HCT116 (cell line): ENCODE data around the gene LHCGR. TPM values are rescaled to one million over a fixed set of nuclear protein-coding genes. Genes with fewer than 3 reads are reported as not detected.

Experiments
- ATAC-seq: fragments of 200-7000 bp; cut with Tn5 transposase; 2 replicates; pipeline ENCODE4 v1.9.1; 2020; ENCODE audit warnings: mild to moderate bottlenecking, moderate library complexity
- BruUV-seq: library from RNA; stranded (reverse); fragments of 400-500 nt; replicated peaks from 2 replicates; lab custom pipeline; 2021; lab: Mats Ljungman, UMichigan
- CTCF ChIA-PET: fragments of 300-600 bp; sonication (Branson Sonifier 250); formaldehyde crosslinking; loops from one replicate; lab custom pipeline; 2021; ENCODE audit warnings: antibody characterized with exemption; lab: Charles Lee
- POLR2A ChIA-PET: fragments of 300-600, 350-600 bp; sonication (Branson Sonifier 250); formaldehyde crosslinking; loops from one replicate; lab custom pipeline; 2021; ENCODE audit warnings: antibody characterized with exemption; lab: Charles Lee
- RAD21 ChIA-PET, 2 experiments: fragments of 300-600 bp; sonication (Branson Sonifier 250); formaldehyde crosslinking; loops; one replicate each; lab custom pipeline; 2023; ENCODE audit warnings: low total read pairs in 2 of 2; ENCODE audit not compliant: uncharacterized antibody in 2 of 2, unreplicated experiment in 2 of 2, low non-redundant PET in 1 of 2; lab: Charles Lee
- DNase-seq: peaks from one replicate; pipeline ENCODE4 v3.0.0-alpha.2; 2010; ENCODE audit warnings: low read depth, low spot score
- H2AFZ ChIP-seq: fragments of 200-600 bp; shearing (Covaris generic), sonication (generic); 2 replicates; pipeline ENCODE4 v1.6.1; 2017; ENCODE audit warnings: low read depth, mixed run types, mixed read lengths, antibody characterized with exemption, low read length; ENCODE audit not compliant: poor library complexity, severe bottlenecking
- H3K27ac ChIP-seq: 2 replicates; pipeline ENCODE4 v1.5.1; 2012; ENCODE audit warnings: low read depth, low read length
- H3K27me3 ChIP-seq: fragments of 200-600 bp; sonication (generic); 2 replicates; pipeline ENCODE4 v1.6.1; 2016; ENCODE audit warnings: mixed run types, low read length, mixed read lengths; ENCODE audit not compliant: insufficient read depth
- H3K36me3 ChIP-seq, 2 experiments: fragments of 200-500 bp in 1 of 2; fragments of 200-600 bp in 1 of 2; sonication (Bioruptor generic) in 1 of 2; sonication (generic) in 1 of 2; 2 replicates each; pipeline versions ENCODE4 v1.5.1 to v1.6.1; 2014 to 2016; ENCODE audit warnings: low read length in 2 of 2, inconsistent platforms in 1 of 2, mixed read lengths in 1 of 2, mixed run types in 1 of 2; ENCODE audit not compliant: insufficient read depth in 2 of 2, control insufficient read depth in 1 of 2
- H3K4me1 ChIP-seq, 2 experiments: fragments of 200-600 bp in 1 of 2; sonication (generic) in 1 of 2; 2 replicates each; pipeline versions ENCODE4 v1.5.1 to v1.6.1; 2012 to 2017; ENCODE audit warnings: low read length in 2 of 2, inconsistent platforms in 1 of 2, mild to moderate bottlenecking in 1 of 2, mixed read lengths in 1 of 2, mixed run types in 1 of 2, moderate library complexity in 1 of 2; ENCODE audit not compliant: insufficient read depth in 2 of 2, control insufficient read depth in 1 of 2
- H3K4me2 ChIP-seq: fragments of 200-600 bp; sonication (generic); 2 replicates; pipeline ENCODE4 v1.6.1; 2017; ENCODE audit warnings: mixed run types, low read length, mixed read lengths
- H3K4me3 ChIP-seq, 2 experiments: fragments of 200-600 bp in 1 of 2; sonication (generic) in 1 of 2; replicated peaks in 1 of 2; 2 replicates each; pipeline ENCODE4 v1.5.1; 2011 to 2016; ENCODE audit warnings: low read length in 2 of 2, control low read depth in 1 of 2, low read depth in 1 of 2, mild to moderate bottlenecking in 1 of 2, mixed read lengths in 1 of 2, mixed run types in 1 of 2
- H3K79me2 ChIP-seq: fragments of 200-600 bp; sonication (generic); 2 replicates; pipeline ENCODE4 v1.6.1; 2017; ENCODE audit warnings: mild to moderate bottlenecking, mixed run types, low read length, moderate library complexity, mixed read lengths; ENCODE audit not compliant: insufficient read depth
- H3K9ac ChIP-seq: fragments of 200-600 bp; sonication (generic); 2 replicates; pipeline ENCODE4 v1.6.1; 2016; ENCODE audit warnings: low read length, mixed read lengths
- H3K9me2 ChIP-seq: fragments of 200-600 bp; sonication (generic), shearing (Covaris generic); 2 replicates; pipeline ENCODE4 v1.6.1; 2017; ENCODE audit warnings: mixed run types, mild to moderate bottlenecking, moderate library complexity; ENCODE audit not compliant: insufficient read depth
- H3K9me3 ChIP-seq, 2 experiments: fragments of 200-500 bp in 1 of 2; fragments of 200-600 bp in 1 of 2; sonication (Bioruptor generic) in 1 of 2; sonication (generic) in 1 of 2; 2 replicates each; pipeline ENCODE4 v1.6.1; 2014 to 2017; ENCODE audit warnings: low read length in 2 of 2, mixed read lengths in 2 of 2, inconsistent platforms in 1 of 2, low read depth in 1 of 2, mild to moderate bottlenecking in 1 of 2, mixed run types in 1 of 2, moderate library complexity in 1 of 2; ENCODE audit not compliant: control insufficient read depth in 1 of 2, insufficient read depth in 1 of 2
- H4K20me1 ChIP-seq: fragments of 200-600 bp; sonication (generic), shearing (Covaris generic); 2 replicates; pipeline ENCODE4 v1.6.1; 2017; ENCODE audit warnings: mixed run types, mild to moderate bottlenecking, moderate library complexity; ENCODE audit not compliant: insufficient read depth
- ATF3 ChIP-seq: IDR thresholded peaks from 2 replicates; pipeline ENCODE4 v1.6.1; 2012
- CEBPB ChIP-seq: IDR thresholded peaks from 2 replicates; pipeline ENCODE4 v1.6.1; 2012; ENCODE audit warnings: low read depth
- EGR1 ChIP-seq: IDR thresholded peaks from 2 replicates; pipeline ENCODE4 v1.6.1; 2012; ENCODE audit warnings: low read depth
- EZH2 ChIP-seq: fragments of 200-600 bp; sonication (generic); IDR thresholded peaks from 2 replicates; pipeline ENCODE4 v1.6.1; 2017; ENCODE audit warnings: antibody characterized with exemption, mixed run types
- MAX ChIP-seq: IDR thresholded peaks from 2 replicates; pipeline ENCODE4 v1.6.1; 2012
- POLR2AphosphoS5 ChIP-seq: IDR thresholded peaks from 2 replicates; pipeline ENCODE4 v1.6.1; 2011; ENCODE audit warnings: mild to moderate bottlenecking, low read depth, low read length, moderate library complexity
- RAD21 ChIP-seq: IDR thresholded peaks from 2 replicates; pipeline ENCODE4 v1.6.1; 2012; ENCODE audit warnings: low read depth, mild to moderate bottlenecking
- TCF7L2 ChIP-seq: IDR thresholded peaks from 2 replicates; pipeline ENCODE4 v1.7.0; 2011; ENCODE audit warnings: borderline replicate concordance, inconsistent platforms; ENCODE audit not compliant: insufficient read depth, insufficient read length; ENCODE audit errors: extremely low read depth
- ZBTB33 ChIP-seq: IDR thresholded peaks from 2 replicates; pipeline ENCODE4 v1.6.1; 2011; ENCODE audit warnings: mild to moderate bottlenecking, low read length, moderate library complexity; ENCODE audit not compliant: insufficient replicate concordance; ENCODE audit errors: extremely low read depth
- ZFX ChIP-seq: fragments of 450-650 bp; IDR thresholded peaks from 2 replicates; pipeline ENCODE4 v1.6.1; 2017
- ZNF274 ChIP-seq: fragments of 200-500 bp; sonication (Bioruptor generic); IDR thresholded peaks from 2 replicates; pipeline ENCODE4 v1.6.1; 2014; ENCODE audit warnings: mild to moderate bottlenecking, low read depth, low read length, inconsistent platforms
- intact Hi-C: fragments of 100-400 bp; cut with micrococcal nuclease; formaldehyde crosslinking; loops from 2 replicates; pipeline ENCODE4 v1.10.0; 2022
- total RNA-seq: library from RNA; stranded (reverse); gene quantifications from one replicate; pipeline ENCODE4 v1.2.1, GENCODE V29; 2021; ENCODE audit not compliant: unreplicated experiment

Gene LHCGR
- total RNA-seq, 1 experiment from 2014 or later: not detected

GRCh38 chr2:48779019-48779716 lies 23.6 kb upstream of the LHCGR start:
- Histone ChIP-seq H3K79me2 (no peaks in the 10 kb centered on the region), H3K9me3 (no peaks in the 10 kb centered on the region), H3K4me2 (no peak overlapping the region), H3K36me3 (no peaks in the 10 kb centered on the region), H3K27ac (no peak overlapping the region), H3K9ac (no peak overlapping the region), H3K27me3 (peaks cover 26% of the 10 kb centered on the region), H2AFZ (no peak overlapping the region), H3K4me3 (no peak overlapping the region), H3K9me2 (no peaks in the 10 kb centered on the region), H3K4me1 (no peaks in the 10 kb centered on the region), H4K20me1 (no peaks in the 10 kb centered on the region)
- ChIA-PET CTCF (no interaction called here), RAD21 (no interaction called here), POLR2A (no interaction called here)
- TF ChIP-seq ZNF274: no peak
- no peak for TF ChIP-seq ATF3
- no peak for TF ChIP-seq RAD21
- TF ChIP-seq ZBTB33: no peak
- TF ChIP-seq EGR1: no peak
- TF ChIP-seq TCF7L2: no peak
- TF ChIP-seq CEBPB: no peak
- TF ChIP-seq EZH2: no peak
- TF ChIP-seq POLR2AphosphoS5: no peak
- TF ChIP-seq ZFX: no peak
- TF ChIP-seq MAX: no peak
- DNase-seq: no peak
- intact Hi-C loops: no loop called here
- no peak for ATAC-seq
- BruUV-seq: no TSS peak
